ENCODE data around the gene C3orf22.
"Not testable (repeated sequence)": the region's sequence is repeated elsewhere in the genome, so short reads cannot be mapped to it uniquely, and the experiment has no call there.

C3orf22 gene

DNA sequence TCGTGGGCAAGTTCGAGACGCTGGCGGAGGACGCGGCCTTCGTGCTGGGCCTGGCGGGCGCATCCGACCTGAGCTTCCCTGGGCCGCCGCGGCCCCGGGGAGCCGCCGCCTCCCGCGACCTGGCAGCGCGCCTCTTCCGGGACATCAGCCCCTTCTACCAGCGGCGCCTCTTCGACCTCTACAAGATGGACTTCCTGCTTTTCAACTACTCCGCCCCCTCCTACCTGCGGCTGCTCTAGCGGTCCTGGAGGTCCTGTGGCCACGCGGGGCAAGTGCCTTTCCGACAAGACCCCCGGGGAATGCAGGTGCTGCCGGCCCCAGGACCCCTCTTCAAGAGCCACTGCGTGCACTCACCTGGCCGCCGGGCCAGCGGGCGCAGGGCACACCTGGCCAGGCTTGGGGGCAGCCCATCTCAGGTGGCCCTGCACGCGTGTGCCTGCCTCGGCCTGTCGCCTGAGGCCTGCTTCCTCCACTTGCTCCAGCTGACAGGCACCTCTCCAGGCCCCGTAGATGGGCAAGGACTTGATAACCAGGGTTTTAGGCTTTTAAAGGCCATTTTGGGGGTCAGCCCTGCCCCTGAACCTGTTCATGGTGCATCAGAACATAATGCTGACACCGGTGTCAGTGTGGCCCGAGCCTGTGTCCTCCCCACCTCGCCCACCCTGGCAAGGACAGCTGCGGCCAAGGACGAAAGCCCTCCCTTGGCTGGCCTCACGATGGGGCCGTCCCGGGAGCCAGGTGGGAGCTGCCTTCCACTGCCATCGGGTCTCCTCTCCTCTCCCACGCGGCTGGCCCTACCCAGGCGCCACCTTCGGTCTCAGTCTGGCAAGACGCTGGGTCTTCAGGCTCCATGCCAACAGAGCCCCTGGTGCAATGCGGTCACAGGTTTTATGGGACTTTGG is 16.1 kb downstream of the C3orf22 start:
- DNase-seq: no peak

DNA sequence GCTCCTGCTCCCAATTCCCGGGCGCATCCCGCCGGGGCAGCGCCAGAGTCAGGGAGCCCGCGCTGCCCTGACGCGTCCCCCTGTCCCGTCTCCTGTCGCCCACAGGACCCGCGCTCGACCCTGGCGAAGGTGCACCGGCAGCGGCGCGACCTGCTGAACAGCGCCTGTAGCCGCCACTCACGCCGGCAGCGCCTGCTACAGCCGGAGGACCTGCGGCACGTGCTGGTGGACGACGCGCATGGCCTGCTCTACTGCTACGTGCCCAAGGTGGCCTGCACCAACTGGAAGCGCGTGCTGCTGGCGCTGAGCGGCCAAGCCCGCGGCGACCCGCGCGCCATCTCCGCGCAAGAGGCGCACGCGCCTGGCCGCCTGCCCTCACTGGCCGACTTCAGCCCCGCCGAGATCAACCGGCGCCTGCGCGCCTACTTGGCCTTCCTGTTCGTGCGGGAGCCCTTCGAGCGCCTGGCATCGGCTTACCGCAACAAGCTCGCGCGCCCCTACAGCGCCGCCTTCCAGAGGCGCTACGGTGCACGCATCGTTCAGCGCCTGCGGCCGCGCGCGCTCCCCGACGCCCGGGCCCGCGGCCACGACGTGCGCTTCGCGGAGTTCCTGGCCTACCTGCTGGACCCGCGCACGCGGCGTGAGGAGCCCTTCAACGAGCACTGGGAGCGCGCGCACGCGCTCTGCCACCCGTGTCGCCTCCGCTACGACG is 16.9 kb downstream of the C3orf22 start:
- DNase-seq: no peak

DNA sequence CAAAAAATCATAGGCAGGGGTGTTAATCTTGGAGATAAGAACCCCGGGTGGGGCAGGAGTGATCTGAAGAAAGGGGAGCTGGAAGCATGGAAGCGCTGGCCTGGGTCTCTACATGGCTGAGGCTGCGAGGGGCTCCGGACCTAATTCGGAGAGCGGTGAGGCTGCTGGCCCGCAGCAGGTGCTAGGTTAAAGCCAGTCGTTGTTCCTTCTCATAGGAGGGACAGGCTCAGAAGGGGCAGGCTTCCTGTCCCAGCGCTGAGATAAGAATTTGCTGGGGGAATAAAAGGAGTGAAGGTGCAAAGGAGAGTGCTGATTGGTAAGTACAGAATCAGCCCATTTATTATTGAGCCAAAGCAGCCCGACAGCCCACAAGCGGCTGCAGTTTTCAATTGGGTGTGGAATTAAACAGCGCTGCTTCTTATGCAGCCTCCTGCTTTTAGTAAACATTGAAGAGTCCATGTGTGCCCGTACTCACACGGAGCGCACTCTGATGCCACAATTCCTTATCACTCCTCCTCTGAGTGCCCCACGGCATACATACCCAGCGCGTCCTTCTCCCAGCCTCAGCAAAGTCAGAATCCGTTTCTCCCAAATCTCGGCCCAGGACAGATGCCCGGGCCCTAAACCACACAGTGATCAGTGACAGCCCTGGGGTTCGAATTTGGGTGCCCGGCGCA is 17.6 kb downstream of the C3orf22 start:
- DNase-seq: no peak

DNA sequence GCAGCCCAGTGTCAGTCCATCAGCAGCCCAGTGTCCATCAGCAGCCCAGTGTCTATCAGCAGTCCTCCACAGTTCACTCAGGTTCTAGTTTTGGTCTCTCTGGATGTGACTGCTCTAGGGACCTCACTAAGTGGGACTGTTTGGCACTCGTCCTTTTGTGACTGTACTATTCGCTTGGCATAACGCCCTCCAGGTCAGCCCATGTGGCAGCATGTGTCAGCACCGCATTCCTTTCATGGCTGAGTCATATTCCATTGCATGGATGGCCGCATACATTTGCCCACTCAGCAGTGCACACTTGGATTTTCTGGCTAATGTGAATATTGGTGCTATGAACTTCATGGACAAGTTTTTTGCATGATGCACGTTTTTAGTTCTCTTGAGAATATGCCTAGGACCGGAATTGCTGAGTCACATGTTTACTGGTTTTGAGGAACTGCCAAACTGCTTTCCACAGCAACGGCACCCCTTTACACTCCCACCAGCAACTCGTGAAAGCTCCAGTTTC is 18.3 kb downstream of the C3orf22 start:
- peak in 1 of 2 experiments; percentile 56 for DNase-seq

DNA sequence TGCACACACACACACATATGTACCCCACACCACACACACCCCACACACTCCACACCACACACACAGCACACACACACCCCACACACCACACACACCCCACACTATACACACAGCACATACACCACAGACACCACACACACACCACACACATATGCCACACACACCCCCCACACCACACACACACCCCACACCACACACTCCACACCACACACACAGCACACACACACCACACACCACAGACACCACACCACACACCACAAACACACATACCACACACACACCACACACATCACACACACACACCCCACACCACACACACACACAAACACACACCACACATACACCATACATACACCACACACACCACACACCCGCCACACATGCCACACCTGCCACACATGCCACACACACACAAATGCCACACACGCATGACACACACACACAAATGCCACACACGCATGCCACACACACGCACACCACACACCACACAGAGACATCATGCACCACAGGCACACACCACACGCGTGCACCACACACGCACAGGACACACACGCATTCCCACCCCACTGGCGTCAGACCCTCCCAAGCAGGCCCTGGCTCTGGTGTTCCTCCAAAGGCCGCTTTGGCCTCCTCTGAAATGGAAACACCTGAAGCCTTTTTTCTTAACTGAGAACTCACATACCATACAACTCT is 19.0 kb downstream of the C3orf22 start:
- DNase-seq: no peak

DNA sequence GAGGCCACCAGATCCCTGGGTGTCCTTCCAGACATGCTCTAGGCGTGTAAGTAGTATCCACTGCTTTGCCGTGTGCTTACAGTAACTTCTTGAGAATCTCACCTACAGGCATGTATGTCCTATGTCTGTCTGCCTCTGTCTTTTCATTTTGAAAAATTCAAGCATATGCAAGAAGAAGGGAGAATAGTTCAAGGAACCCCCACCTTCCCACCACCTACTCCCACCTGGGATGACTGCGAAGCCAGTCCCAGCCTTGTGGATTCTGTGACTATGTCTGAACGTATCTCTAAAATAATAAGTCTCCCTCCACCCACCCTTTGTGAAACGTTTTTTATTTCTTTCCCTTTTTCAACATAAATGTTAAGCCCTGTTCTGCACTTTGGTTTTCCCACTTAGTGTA is 19.8 kb downstream of the C3orf22 start:
- DNase-seq: no peak

DNA sequence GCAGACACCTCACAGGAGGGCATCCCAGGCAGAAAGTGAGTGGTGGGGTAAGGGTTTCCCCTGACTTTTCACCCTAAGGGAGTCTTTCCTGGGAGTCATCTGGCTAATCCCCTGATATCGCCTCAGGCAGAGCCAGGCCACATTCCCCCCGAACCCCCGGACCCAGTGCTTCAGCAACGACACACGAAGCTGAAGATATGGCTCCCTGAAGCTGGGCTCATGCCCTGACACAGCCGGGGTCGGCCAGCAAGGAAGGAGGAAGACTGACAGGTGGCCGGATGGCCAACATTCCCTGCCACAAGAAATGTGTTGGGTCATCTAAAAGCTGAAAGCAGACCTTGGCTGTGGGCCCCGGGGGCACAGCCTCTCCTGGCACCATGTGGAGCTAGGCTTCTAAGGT is 20.4 kb downstream of the C3orf22 start:
- DNase-seq: no peak

DNA sequence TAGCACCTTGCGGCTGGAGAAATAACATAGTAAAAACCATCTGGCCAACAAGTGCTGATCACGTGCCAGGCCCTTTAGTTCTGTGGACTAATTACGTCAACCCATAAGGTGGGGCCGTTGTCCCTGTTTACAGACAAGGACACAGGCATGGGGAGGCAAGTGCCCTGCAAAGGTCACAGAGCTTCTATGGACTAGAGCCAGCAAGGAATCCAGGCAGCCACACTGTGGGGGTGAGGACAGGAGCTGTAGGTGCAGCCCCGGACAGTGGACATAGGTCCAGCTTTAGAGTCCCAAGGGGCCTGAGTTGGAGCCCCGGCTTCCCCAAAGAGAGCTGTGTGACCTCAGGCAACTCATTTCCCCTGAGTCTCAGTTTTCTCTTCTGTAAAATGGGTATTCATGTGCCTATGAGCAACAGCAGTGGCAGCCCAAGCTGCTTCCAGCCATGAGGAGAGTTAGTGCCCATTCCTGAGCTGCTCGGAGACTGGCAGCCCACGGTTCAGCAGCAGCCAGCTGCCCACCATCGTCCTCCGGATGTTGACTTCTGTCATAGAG is 20.9 kb downstream of the C3orf22 start:
- DNase-seq: no peak

DNA sequence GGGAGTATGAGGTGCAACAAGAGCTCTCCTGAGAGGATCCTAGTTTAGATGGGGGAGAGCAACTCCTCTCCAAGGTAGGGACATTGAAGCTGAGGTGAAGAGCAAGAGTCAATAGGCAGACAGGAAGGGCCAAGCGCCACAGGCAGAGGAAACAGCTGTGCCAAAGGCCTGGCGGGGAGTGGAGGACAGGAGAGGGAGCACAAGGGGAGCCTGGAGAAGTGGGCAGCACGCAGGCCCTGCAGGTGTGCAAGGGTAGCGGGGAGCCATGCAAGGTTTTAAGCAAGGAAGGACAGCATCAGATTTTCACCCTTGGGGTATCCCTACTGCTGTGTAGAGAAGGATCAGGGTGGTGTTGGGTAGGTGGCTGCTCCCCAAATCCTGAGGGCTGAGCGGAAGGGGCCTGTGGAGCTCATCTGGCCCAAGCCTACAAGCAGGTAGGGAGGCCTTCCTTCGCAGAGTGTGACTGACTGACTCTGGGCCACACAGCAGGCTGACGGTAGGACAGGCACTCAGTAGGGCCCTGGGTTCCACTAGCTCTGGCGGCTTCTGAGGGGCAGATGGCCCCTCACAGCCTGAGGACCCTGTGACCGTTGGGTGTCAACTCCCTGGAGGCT is 21.5 kb downstream of the C3orf22 start:
- DNase-seq: no peak

DNA sequence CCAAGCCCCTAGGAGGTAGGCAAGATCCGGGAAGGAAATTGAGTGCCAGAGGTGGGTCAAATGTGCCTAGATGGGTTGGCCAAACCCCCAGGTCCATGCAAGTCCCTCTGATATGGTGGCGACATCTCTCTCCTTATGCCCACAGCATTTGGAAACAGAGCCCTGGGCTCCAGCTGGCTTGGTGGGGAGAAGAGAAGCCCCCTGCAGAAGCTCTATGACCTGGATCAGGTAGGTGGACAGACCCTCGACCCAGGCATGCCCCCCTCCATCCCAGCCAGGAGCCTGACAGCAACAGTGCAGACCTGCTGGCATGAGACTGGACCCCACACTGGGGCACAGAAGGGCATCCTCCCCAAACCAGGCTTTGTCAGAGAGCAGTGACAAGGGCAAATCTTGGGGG is 22.6 kb downstream of the C3orf22 start:
- no peak for DNase-seq

DNA sequence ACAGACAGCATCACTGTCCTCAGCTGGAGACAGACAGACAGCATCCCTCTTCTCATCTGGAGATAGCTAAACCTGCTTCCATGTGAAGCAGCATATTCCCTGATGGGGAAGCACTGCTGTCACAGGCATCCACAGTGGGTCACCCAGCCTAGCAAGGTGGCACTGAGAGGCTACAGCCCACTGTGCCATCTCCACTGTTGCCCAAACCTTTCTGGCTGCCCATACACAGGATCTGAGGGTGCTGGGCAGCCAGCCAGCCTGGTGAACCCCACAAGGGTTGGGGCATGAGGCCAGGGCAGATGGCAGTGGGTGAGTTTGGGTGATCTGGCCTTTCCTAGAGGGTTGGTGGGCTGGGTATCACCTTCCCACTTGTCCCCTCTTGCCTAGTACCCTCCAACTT is 23.1 kb downstream of the C3orf22 start:
- DNase-seq: no peak

DNA sequence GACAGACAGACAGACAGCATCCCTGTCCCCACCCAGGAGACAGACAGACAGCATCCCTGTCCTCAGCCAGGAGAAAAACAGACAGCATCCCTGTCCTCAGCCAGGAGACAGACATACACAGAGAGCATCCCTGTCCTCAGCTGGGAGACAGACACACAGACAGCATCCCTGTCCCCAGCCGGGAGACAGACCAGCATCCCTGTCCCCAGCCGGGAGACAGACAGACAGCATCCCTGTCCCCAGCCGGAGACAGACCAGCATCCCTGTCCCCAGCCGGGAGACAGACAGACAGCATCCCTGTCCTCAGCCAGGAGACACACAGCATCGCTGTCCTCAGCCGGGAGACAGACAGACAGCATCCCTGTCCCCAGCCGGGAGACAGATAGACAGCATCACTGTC is 24.0 kb downstream of the C3orf22 start:
- not testable (repeated sequence) for DNase-seq

DNA sequence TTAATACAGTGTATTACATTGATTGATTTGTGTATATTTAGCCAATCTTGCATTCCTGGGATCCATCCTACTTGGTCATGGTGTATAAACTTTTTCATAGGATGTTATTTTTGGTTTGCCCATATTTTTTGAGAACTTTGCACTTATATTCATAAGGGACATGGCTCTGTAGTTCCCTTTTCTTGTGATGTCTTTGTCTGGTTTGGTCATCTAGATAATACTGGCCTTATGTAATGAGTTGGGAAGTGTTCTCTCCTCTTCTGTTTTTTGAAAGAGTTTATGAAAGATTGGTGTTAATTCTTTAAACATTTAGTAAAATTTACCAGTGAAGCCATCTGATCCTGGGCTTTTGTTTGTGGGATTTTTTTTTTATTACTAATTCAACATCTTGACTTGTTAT is 25.2 kb downstream of the C3orf22 start:
- DNase-seq: no peak

DNA sequence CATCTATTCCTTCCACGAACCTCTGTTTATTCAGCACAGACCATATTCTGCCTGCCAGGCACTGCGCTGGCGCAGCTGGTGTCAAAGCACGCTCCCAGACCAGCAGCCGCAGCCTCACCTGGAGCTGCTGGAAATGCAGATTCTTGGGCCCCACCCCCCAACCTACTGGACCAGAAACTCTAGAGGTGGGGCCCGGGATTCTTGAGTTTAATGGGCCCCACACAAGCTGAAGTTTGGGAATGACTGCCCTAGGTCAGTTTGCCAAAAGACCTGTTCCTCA is 27.7 kb downstream of the C3orf22 start:
- DNase-seq: no peak

DNA sequence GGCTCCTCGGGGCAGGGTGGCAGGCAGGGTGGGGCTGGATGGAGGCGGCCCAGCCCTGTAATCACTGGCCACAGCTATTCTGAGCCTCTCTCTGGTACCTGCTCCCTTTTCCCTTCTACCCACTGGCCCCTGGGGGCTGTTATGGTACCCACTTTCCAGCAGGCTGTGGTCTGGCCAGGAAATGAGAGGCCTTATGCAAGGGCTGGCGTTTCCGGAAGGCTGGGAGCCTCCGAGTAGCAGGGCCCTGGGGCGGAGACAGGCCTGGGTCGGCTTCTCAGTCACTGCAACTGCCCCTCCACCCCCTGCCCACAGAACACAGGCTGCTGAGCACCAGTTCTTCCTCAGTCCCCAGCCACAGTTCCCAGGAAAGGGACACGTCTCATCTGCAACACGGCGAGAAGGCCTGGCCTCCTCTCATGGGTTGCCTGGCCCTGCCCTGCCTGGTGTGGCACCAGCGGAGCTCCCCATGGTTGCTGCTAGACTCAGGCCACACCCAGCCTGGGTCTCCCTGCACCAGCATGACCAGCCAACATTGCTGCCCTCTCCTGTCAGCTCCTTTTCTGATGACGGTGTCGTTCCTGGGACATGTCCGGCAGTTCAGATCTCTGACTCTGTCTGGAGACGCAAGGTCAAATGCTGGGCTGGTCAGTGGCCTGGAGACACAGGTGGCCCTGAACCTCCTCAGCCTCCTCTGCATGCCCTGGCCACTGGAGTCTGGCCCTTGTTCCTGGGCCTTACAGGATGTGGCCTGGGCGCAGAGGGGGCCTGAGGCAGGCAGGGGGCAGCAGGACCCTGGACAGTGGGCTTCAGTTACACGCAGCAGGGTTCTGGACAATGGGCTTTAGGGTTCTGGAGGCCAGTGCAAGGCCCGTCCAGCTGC is 28.3 kb downstream of the C3orf22 start:
- DNase-seq: no peak

DNA sequence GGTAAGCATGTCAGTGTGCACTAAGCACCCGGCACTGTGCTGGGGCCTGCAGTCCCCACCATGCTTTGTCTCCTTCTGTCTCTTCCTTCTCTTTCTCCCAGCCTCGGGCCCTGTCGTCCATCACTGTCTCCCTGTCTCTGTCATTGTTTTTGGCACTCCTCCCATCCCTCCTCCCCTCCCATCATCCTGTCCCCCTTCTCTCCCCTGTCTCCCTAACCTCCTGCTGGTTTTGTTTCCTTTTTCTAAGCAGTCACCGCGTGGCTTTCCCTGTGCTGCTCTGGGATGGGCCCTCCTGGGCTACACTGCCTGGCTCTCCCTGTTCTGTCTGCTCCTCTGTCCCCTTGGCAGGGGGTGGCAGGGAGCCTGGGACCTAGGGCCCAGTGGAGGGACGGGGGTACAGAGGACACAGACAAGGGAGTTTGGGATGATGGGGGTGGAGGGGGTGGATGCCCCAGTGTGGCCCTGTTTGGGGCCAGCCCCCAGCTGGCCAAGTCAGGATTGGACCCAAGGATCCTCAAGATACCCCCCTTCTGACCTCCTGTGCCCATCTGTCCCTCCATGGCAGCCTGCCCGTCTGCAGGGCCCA is 29.1 kb downstream of the C3orf22 start:
- no peak for DNase-seq

DNA sequence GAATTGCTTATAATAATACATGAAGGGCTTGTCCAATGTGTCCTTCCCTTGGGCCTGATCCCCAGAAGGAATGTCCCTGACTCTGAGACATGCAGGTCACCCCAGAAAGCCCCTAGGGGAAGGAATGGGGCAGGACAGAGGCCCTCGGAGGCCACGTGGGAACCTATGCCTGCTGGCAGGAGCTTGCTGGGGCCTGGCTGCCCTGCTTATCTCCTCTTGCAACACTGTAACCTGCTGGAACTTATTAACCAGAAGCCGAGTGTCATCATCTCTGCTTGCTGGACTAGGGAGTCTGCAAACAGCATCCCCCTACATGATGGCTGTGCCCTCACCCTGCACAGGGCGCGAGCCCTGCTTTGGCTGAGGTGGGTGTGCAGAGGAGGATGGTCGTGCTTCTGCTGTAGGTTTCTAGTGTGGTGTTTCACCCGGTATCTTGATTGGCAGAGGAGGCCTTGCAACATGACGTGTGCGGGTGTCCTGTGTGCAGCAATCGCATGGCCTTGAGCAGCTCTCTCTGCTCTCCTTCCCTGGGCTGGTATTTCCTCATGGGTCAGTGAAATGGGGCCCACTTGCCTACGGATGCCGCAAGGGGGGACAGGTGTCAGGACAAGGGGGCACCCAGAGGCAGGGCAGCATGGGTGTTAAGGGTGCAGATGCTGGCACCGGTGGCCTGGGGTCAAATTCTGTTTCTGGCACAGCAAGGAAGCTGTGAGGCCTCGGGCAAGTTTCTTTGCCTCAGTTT is 29.8 kb downstream of the C3orf22 start:
- DNase-seq: no peak

DNA sequence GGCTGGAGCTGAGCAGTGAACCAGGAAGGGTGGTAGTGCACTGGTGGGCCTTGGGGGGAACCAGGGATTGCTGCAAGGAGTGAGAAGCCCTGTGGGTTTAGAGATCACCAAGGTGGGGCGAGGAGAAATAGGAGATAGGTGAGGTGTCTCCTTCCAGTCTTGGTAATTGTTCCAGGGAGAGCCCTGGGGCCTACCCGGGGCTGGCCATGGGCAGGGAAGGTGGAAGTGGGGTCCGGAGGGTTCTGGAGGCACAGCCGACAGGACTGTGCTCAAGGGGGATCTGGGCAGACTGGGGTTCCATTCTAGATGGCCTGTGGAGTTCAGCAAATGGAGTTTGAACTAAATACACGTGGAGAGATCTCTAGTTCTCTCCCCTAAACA is 30.3 kb downstream of the C3orf22 start:
- no peak for DNase-seq

DNA sequence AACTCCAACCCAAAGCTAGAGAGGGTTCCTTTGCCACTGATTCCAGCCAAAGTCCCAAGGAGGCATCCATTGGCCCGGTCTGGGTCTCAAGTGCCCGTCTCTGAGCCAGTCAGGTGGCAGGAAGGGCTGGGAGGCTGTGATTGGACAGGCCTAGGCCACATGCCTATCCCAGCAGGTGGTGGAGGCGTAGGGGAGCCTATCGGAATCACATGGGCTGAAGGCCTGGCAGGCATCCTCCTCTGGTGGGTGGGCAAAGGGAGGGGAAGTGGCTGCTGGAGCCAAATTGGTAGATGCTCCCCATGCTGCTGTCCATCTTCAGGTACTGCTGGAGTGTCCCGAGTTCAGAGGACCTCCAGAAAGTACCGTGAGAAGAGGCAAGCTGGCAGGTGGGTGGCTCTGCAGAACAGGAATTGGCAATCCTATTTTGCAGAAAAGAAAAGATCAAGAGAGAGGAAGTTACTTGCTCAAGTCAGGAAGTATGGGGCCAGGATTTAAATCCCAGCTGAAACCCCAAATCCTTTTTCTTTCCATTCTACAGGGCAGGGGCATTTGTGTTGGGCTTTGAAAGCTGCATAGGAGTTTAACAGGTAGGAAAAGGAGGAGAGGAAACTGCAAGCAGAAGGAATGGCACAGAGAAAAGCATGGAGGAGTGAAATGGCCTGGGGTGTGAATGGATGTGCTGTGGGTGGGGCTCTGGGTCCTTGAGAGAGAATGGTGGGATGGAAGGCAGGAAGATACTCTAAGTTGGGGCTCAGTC is 31.1 kb downstream of the C3orf22 start:
- DNase-seq: no peak
